Glomerular endothelial cell (primary cell): Measurements from ENCODE around the gene SLC34A3. TPM values are rescaled to one million over a fixed set of nuclear protein-coding genes. Genes with fewer than 3 reads are reported as not detected.
"Not testable (repeated sequence)": the region's sequence is repeated elsewhere in the genome, so short reads cannot be mapped to it uniquely, and the experiment has no call there.

Experiments used
- DNase-seq: peaks from one replicate; pipeline ENCODE4 v3.0.0-alpha.2; 2011; ENCODE audit warnings: low read depth, low spot score; ENCODE audit errors: extremely low read depth
- total RNA-seq: library from RNA; depleted of rRNA; stranded (reverse); fragments of >200 nt; gene quantifications from 2 replicates; pipeline ENCODE4 v1.2.3, GENCODE V29; 2015

SLC34A3 gene
- total RNA-seq, 1 donor from 2014 or later: not detected

GRCh38 chr9:137228506-137228967 lies 2.2 kb upstream of the SLC34A3 start:
- no peak for DNase-seq

- no peak for DNase-seq
Observed at GRCh38 chr9:137228968-137229896, 1.5 kb upstream of the SLC34A3 start.

- DNase-seq: no peak
Observed at GRCh38 chr9:137229903-137230704, 597 bp upstream of the SLC34A3 start.

GRCh38 chr9:137231372-137232039 lies 805 bp downstream of the SLC34A3 start:
- no peak for DNase-seq

DNA sequence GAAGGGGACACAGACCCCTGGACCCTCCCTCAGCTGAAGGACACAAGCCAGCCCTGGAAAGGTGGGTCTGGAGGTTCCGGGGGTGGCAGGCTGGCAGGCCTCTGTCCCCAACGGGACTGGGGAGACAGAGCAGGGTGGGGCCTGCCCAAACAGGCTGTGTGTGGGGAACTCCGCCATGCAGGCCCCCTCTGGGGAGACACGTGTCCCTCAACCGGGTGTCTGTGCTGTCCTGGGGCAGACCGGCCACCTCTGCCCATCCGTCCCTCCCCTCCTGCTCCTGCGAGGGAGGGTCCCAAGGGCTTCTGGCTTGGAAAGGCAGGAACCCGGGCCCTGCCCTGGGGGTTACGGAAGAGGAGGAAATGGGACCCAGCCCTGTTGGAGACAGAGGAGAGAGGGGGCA lies 1.4 kb downstream of the SLC34A3 start:
- no peak for DNase-seq

- no peak for DNase-seq
Observed at GRCh38 chr9:137232510-137232909, 1.8 kb downstream of the SLC34A3 start.

DNA sequence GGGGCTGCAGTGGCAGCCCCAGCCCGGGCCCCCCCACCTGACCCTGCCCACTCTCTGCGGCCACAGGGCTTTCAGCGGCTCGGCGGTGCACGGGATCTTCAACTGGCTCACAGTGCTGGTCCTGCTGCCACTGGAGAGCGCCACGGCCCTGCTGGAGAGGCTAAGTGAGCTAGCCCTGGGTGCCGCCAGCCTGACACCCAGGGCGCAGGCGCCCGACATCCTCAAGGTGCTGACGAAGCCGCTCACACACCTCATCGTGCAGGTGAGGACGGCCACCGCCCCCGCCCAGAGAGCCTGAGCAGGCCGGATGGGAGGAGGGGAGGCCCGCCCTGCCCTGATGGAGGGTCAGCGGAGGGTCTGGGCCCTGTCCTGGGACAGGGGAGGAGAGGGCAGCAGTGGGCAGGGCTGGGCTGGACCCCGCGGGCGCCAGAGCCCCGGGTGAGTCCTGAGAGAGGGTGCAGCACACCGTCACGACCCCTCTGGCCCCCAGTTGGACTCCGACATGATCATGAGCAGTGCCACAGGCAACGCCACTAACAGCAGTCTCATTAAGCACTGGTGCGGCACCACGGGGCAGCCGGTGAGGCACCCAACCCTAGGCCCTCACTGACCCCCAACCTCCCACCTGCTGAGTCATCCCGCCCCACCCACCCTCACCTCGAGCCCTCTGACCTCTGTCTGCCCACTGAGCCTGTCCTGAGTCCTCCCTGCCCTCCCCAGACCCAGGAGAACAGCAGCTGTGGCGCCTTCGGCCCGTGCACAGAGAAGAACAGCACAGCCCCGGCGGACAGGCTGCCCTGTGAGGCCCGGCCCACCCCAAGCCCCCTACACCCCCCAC lies 2.7 kb downstream of the SLC34A3 start:
- DNase-seq: no peak

- DNase-seq: no peak
Observed at GRCh38 chr9:137234055-137234697, 3.5 kb downstream of the SLC34A3 start.

GRCh38 chr9:137234758-137235423 lies 4.2 kb downstream of the SLC34A3 start:
- no peak for DNase-seq

DNA sequence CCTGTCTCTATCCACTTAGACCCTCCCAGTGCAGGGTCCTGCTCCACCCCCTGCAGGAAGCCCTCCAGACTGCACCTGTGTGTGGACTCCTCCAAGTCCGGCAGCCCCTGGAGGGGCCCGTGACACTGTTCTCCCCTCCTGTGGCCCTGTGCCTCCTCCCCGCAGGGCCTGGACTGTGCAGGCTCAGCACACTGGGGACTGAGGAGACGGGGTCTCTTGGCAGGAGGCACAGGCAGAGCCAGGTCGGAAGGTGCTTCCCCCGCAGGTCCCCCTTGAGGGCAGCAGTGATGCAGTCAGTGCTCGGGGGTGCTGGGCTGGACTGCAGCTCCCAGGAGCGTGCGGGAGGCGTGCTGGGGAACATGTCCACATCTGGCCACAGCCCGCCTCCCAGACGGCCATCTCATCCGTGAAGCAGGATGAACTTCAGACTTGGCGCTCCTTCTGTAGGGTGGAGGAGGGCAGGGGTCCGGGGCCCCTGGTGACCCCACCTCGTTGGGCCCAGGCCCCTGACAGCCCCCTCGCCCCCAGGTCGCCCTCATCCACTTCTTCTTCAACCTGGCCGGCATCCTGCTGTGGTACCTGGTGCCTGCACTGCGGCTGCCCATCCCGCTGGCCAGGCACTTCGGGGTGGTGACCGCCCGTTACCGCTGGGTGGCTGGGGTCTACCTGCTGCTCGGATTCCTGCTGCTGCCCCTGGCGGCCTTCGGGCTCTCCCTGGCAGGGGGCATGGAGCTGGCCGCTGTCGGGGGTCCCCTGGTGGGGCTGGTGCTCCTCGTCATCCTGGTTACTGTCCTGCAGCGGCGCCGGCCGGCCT lies 4.9 kb downstream of the SLC34A3 start:
- no peak for DNase-seq

- DNase-seq: no peak
Observed at GRCh38 chr9:137236238-137236935, 5.7 kb downstream of the SLC34A3 start.

GRCh38 chr9:137236936-137237421 lies 6.3 kb downstream of the SLC34A3 start:
- DNase-seq: no peak

DNA sequence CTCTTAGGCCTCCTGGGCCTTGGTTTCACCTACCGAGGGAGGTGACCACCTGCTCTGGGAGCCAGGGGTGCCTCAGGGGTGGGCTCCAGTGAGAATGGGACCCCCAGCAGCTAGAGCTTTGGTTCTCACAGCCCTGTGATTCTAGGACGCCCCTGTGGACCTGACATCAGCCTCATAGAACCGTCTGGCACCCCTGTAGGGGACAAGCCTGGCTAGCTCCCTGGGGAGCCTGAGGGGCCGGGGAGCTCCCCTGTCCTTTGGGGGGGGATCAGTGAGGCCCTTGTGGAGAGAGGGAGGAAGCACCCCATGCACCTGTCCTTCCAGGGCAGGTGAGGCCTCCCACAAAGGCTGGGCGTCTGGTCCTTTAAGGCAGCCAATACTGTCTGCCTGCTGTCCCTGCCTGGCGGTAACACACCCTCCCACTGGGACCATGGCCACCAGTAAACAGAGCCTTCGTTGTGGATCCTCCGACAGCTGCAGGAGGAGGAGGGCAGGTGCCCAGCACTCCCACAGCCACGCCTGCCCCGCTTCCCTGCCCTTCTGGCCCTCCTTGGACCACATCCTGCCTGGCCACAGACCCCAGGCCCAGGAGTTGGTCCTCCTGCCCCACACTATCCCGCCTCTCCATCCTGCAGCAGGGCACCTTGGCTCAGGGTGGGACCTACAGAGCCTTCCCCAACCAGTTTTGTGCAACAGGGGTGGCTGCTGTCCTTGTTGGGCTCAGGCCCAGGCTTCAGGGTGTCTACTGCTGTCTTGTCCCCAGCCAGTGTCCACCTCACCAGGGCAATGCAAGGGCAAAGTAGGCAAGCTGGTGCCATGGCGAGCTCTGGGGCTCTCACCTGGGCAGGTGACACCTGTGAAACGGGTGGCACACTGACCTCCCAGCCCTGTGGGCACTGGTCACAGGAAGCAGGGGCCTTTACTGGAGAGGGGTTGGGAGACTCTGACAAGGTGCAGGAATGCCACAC lies 7.3 kb downstream of the SLC34A3 start:
- no peak for DNase-seq

- DNase-seq: not testable (repeated sequence)
Observed at GRCh38 chr9:137239541-137240200, 9.0 kb downstream of the SLC34A3 start.

DNA sequence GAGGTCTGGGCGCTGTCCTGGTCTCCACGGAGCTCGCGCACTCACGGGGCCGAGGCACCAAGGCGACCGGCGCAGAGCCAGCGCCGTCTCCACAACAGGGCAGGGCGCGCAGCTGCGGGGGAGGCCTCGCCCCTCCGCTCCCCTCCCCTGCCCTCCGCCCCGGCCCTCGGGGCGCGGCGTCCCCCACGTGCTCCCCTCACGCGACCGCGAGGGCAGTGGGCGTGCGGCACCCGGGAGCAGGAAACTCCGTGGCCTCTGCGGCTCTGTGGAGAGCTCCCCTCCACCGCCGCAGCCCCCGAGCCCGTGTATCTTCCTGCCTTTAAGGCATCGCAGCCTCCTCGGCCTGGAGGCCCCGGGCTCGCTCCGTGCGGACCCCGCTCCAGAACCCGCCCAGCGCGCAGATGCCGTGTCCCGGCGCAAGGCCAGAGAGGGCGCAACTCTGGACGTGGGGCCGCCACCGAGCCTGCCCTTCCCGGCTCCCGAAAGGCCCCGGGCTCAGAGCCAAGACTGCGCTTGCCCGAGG lies 9.7 kb downstream of the SLC34A3 start:
- no peak for DNase-seq
